ENCODE measurements around the gene PIP5K1B. TPM values are rescaled to one million over a fixed set of nuclear protein-coding genes. Genes with fewer than 3 reads are reported as not detected.

PIP5K1B gene
- total RNA-seq, 6 donors from 2014 or later, result 22.4 to 76.8 (median 47.2) TPM

GRCh38 chr9:68702493-68702892 lies 2.5 kb upstream of the PIP5K1B start:
- Histone ChIP-seq H3K9me3 (no peaks in the 10 kb centered on the region), H3K4me3 (no peak overlapping the region), H3K27ac (no peak overlapping the region), H3K27me3 (no peaks in the 10 kb centered on the region), H3K4me1 (peaks cover 13 to 28% (median 20%) of the 10 kb centered on the region in 4 donors), H3K36me3 (no peaks in the 10 kb centered on the region)
- ATAC-seq (ENCODE audit: low FRiP score in 2 of 2) (no peak), DNase-seq (no peak)
- WGBS, 2 donors, result 70 to 77% methylated on average over 3 of the region's 3 CpGs
- TF ChIP-seq POLR2A (IDR thresholded peaks at IDR 0.05) (no peak), POLR2AphosphoS5 (IDR thresholded peaks at IDR 0.05) (no peak), EP300 (IDR thresholded peaks at IDR 0.05) (no peak)
- TF ChIP-seq, protein P1, sequence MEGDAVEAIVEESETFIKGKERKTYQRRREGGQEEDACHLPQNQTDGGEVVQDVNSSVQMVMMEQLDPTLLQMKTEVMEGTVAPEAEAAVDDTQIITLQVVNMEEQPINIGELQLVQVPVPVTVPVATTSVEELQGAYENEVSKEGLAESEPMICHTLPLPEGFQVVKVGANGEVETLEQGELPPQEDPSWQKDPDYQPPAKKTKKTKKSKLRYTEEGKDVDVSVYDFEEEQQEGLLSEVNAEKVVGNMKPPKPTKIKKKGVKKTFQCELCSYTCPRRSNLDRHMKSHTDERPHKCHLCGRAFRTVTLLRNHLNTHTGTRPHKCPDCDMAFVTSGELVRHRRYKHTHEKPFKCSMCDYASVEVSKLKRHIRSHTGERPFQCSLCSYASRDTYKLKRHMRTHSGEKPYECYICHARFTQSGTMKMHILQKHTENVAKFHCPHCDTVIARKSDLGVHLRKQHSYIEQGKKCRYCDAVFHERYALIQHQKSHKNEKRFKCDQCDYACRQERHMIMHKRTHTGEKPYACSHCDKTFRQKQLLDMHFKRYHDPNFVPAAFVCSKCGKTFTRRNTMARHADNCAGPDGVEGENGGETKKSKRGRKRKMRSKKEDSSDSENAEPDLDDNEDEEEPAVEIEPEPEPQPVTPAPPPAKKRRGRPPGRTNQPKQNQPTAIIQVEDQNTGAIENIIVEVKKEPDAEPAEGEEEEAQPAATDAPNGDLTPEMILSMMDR (IDR thresholded peaks at IDR 0.05), result no peak

DNA sequence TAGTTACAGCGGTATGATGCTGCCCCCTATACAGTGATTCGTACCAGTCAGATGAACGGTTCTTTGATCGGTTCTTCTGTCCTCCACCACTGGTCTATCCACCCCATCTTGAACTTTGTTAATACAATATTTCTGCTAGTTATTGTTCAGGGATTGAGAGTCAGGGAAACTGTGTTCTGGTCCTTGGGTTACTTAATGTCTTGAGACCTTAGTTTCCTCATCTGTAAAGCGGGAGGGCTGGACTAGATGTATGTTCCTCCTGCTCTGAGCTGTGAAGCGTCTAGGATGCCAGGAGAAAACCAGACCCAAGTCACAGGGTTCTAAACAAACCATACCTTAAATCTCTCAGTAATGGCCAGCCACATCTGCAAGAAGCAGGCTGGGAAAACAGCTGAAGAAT lies 1.4 kb upstream of the PIP5K1B start:
- no peak overlapping the region for H3K4me3 ChIP-seq
- H3K27me3 ChIP-seq, result no peaks in the 10 kb centered on the region
- DNase-seq (no peak), ATAC-seq (ENCODE audit: low FRiP score in 2 of 2) (no peak)
- H3K36me3 ChIP-seq, result no peaks in the 10 kb centered on the region
- H3K9me3 ChIP-seq, result no peaks in the 10 kb centered on the region
- TF ChIP-seq POLR2A (IDR thresholded peaks at IDR 0.05) (no peak), EP300 (IDR thresholded peaks at IDR 0.05) (no peak), POLR2AphosphoS5 (IDR thresholded peaks at IDR 0.05) (no peak)
- TF ChIP-seq, protein P1 (IDR thresholded peaks at IDR 0.05), result no peak
- 65 to 86% methylated on average over 6 of the region's 6 CpGs for WGBS, 2 donors
- peaks cover 13 to 30% (median 25%) of the 10 kb centered on the region in 4 donors for H3K4me1 ChIP-seq
- H3K27ac ChIP-seq, result no peak overlapping the region

- no peak for DNase-seq
Measured at GRCh38 chr9:68704498-68704813, 584 bp upstream of the PIP5K1B start.

DNA sequence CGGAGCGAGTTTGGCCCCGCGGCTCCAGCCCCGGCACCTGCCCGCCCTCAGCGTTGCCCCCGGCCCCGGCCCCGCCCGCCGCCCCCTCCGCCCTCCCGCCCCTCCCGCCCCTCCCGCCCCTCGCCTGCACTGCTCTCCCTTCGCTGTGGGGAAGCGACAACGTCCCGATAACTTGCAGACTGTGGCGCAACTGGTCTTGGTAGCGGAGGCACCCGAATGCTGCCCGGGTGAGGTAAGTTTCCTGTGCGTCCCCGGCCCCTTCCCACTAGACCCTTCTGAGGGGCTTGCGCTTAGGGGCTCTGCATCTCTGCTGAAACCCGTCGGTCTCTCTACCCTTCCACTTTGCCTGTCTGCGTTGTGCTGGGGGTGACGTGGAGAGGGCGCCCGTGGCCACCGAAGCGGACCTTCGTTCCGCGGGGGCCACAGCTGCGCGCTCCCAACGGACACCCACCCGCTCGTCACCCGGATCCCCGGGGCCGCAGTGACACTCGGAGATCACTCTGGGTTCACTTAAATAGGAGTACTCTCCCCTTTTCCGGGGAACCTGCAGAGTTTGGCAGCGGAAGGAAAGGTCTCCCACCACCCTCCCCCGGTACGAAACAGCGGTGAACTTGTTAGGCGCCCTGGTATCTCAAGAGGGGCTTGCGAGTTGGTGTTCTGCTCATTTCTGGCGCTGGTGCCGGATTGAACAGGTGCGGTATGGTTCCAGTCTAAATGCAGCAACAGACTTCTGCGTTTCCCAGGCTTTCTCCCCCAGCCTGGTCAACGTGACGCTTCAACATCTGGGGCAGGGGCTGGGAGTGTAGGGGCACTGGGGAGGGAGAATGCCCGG lies 707 bp downstream of the PIP5K1B start:
- DNase-seq, result peak; percentile 74 to 84
- ATAC-seq (ENCODE audit: low FRiP score in 2 of 2), result peak; percentile 7 to 39
- H3K27me3 ChIP-seq, result no peaks in the 10 kb centered on the region
- no peaks in the 10 kb centered on the region for H3K36me3 ChIP-seq
- H3K4me1 ChIP-seq, result peaks cover 13 to 38% (median 27%) of the 10 kb centered on the region in 4 donors
- peak overlapping the region; percentile 84 to 93 (median 88) for H3K27ac ChIP-seq
- H3K4me3 ChIP-seq, result peak overlapping the region; percentile 60 to 91 (median 76)
- TF ChIP-seq, protein P1 (IDR thresholded peaks at IDR 0.05), result no peak
- TF ChIP-seq POLR2A (IDR thresholded peaks at IDR 0.05) (no peak), EP300 (IDR thresholded peaks at IDR 0.05) (no peak), POLR2AphosphoS5 (IDR thresholded peaks at IDR 0.05) (no peak)
- WGBS, 2 donors, result 0 to 1% methylated on average over 9 to 31 of the region's 62 CpGs
- H3K9me3 ChIP-seq, result no peaks in the 10 kb centered on the region

More at GRCh38 chr9:68704498-68704813, 584 bp upstream of the PIP5K1B start:
- H3K36me3 ChIP-seq, result no peaks in the 10 kb centered on the region
- ATAC-seq (ENCODE audit: low FRiP score in 2 of 2), result no peak
- TF ChIP-seq, protein P1 (IDR thresholded peaks at IDR 0.05), result no peak
- TF ChIP-seq POLR2A (IDR thresholded peaks at IDR 0.05), result no peak
- TF ChIP-seq EP300 (IDR thresholded peaks at IDR 0.05), result no peak
- no peak for TF ChIP-seq POLR2AphosphoS5 (IDR thresholded peaks at IDR 0.05)
- H3K9me3 ChIP-seq, result no peaks in the 10 kb centered on the region
- H3K27me3 ChIP-seq, result no peaks in the 10 kb centered on the region
- 2 to 10% methylated on average over 10 to 11 of the region's 11 CpGs for WGBS, 2 donors
- peak overlapping the region; percentile 60 to 91 (median 76) for H3K4me3 ChIP-seq
- peak overlapping the region; percentile 84 to 93 (median 88) for H3K27ac ChIP-seq
- peaks cover 13 to 32% (median 26%) of the 10 kb centered on the region in 4 donors for H3K4me1 ChIP-seq
